HG03060 (cell line): ENCODE data around the gene SPHK2.
"Not testable (repeated sequence)": the region's sequence is repeated elsewhere in the genome, so short reads cannot be mapped to it uniquely, and the experiment has no call there.

Experiments
- ATAC-seq: cut with Tn5 transposase; IDR thresholded peaks from one replicate; pipeline ENCODE4 v1.9.1; 2021; ENCODE audit warnings: low read depth, moderate number of reproducible peaks; ENCODE audit not compliant: unreplicated experiment

Gene SPHK2

DNA sequence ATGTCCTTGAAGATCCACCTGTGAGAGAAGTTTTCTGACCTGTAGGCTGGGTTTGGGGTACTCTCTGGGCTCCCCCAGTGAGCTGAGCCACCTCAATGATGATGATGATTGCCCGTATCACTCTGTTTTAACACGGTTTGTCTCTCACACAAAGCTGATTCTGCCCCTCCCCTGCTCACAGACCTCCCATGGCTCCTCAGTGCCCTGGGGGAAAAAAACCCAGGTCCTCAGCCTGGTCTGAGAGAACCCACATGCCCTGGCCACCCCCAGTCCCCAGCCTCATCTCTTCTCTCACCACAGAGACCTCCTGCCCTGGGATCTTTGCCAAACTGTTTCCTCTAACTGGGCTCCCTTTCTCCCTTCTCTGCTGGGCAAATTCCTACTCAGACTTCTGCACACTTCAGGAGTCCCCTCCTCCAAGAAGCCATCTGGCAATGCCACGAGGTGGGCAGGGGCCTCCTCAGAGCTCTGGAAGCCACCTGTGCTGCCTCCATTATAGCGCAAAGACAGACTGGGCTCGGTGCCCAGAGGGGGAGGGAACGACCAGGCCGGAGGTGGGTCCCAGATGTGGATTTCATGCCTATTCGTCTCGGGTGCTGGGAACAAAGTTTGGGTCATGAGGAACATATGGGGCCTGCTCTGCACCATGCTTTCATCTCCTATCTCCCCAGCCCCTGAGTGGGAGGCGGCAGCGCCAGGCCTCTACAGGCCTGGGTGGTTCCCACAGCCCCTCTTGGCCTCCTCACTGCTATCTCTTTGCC is 35.2 kb downstream of the SPHK2 start:
- ATAC-seq = no peak

GRCh38 chr19:48656840-48657474 is 37.7 kb downstream of the SPHK2 start:
- no peak for ATAC-seq

DNA sequence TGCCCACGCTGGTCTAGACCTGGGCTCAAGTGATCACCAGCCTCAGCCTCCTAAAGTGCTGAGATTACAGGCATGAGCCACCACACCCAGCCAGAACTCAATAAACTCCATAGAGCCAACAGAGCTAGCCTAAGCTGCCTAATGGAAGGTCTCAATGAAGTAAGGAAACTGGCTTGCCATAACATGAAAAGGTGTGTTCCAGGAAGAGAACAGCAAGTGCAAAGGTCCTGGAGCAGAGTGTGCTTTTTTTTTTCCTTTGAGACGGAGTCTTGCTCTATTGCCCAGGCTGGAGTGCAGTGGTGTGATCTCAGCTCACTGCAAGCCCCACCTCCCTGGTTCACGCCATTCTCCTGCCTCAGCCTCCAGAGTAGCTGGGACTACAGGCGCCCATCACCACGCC is 38.5 kb downstream of the SPHK2 start:
- not testable (repeated sequence) for ATAC-seq

- no peak for ATAC-seq
Measured at GRCh38 chr19:48658483-48658882, 39.2 kb downstream of the SPHK2 start.

DNA sequence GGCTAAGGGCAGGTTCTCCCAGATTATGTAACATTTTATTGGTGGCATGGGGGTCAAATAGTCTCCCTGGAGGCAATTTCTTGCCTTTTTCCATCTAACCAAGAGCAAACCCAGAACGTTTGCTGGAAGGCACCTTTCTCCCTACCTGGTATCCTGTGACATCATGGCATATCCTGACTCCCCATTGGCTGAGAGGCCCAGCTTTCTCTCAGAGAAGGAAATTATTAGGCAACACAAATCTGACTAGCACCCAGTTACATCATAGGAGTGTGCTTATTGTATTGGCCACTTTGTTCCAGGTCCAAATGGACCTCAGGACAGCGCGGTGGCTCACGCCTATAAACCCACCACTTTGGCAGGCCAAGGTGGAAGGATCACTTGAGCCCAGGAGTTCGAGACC is 40.5 kb downstream of the SPHK2 start:
- no peak for ATAC-seq

DNA sequence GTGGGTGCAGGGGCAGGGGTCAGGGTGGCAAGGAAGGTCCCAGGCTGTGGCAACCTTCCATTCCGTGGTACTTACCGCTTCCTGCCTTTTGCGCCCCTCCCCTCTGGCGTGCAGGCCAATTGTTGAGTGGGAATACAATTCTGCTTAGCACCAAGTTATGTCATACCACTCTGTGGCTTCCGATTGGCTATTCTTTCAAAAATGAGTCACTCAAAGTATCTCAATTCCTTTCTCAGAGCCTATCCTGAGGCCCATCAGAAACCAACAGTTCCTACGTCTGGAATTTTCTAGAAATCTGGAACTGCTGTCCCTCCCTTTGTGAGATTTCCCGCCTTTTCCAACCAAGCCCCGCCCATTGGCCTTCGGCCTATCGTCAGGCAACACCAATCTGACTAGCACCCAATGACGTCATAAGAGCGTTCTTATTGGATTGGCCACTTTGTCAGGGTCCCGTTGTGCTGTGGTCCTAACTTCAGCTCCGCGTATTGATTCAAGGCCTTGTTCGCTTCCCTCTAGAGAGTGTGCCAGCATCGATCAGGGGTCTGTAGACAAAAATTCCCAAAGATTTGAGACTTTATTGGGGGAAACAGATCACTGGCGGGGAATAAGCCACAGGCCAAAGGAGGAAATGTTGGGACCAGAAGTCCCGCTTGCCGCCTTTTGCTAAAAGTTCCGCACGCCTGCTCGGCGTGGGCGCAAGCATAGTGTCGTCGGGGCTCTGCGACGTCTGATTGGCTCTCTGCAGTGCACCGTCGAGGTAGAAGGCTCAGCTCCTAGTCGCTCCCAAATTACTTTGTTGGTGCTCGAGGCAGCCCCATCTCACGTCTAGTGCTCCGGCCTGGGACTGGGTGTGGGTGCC is 41.8 kb downstream of the SPHK2 start:
- peak; percentile 49 for ATAC-seq

GRCh38 chr19:48661711-48662090 is 42.4 kb downstream of the SPHK2 start:
- no peak for ATAC-seq

DNA sequence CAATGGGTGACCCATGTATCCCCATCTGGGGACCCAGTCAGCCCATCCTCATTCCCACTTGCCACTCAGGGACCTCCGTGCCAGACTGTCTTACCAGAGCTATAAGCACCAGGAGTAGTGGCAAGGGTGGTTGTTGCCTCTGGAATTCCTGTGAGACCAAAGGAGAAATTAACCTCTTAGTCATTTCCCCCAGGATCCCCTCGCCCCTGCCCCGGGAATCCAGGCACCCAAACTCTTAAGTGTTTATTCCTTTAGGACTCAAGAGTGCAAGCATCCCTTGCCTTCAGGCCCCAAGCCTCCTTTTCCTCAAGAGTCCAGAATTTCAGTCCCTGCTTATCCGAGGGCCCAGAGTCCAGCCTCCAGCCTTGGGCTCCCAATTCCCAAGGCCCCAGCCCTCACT is 44.4 kb downstream of the SPHK2 start:
- no peak for ATAC-seq

DNA sequence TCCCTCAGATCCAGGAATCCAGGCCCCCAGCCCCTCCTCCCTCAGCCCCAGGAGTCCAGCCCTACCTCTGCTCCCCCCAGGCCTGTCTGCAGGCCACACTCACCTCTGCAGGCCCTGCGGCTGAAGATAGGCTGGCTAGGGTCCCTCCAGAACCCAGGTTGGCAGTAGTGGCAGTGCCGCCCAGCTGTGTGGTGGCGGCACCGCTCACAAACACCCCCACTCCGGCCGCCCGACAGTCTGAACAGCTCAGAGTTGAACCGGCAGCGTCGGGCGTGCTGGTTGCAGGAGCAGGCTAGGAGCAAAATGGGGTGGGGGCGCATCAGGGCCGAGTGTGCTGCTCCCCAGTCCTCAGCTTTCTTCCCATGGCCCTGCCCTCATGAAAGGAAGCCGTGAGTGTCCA is 45.2 kb downstream of the SPHK2 start:
- no peak for ATAC-seq

DNA sequence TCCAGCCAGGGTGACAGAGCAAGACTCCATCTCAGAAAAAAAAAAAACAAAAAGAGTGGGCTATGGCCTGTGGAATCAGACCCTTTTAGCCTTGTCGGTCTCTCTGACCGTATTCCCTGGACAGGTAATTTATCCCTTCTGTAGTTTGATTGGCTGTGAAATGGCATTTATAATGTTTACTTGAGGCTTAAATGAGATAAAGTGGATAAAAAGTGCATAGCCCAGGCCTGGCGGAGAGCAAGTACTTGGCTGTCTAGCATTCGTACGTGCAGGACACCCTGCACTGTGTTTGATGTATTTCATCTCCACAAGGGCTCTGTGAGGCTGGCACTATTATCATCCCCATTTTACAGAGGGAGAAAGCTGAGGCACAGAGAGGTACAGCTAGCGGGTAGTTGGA is 46.5 kb downstream of the SPHK2 start:
- ATAC-seq = no peak

GRCh38 chr19:48668332-48668731 is 49.0 kb downstream of the SPHK2 start:
- no peak for ATAC-seq

GRCh38 chr19:48668761-48669160 is 49.5 kb downstream of the SPHK2 start:
- ATAC-seq = no peak

DNA sequence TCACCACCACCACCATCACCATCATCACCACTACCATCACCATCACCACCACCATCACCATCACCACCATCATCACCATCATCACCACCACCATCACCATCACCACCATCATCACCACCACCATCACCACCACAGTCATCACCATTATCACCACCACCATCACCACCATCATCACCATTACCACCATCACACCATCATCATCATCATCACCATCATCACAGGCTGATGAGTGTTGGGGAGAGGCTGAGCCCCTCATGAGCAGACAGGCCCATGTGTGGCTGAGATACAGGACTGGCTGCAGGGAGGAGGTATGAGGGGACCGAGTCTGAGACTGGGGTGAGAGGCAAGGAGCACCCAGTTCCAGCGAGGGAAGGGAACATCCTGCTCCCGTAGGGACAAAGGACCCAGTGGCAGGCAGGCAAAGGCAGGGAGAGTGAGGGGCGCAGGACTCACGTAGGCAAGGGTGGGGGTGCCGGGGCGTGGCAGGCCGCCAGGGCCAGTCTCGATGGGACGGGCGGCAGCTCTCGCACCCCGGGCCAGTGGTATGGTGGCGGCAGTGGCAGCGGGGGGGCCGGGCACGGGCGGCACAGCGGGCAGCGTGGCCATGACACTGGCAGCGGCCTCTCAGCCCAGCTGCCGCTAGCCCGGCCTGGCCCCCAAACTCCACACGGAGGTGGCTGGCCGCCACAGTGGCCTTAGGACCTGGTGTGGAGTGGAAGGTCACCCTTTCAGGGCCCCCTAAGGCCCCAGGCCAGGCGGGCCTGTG is 50.8 kb downstream of the SPHK2 start:
- ATAC-seq = no peak

- ATAC-seq = no peak
Measured at GRCh38 chr19:48670699-48671445, 51.6 kb downstream of the SPHK2 start.

DNA sequence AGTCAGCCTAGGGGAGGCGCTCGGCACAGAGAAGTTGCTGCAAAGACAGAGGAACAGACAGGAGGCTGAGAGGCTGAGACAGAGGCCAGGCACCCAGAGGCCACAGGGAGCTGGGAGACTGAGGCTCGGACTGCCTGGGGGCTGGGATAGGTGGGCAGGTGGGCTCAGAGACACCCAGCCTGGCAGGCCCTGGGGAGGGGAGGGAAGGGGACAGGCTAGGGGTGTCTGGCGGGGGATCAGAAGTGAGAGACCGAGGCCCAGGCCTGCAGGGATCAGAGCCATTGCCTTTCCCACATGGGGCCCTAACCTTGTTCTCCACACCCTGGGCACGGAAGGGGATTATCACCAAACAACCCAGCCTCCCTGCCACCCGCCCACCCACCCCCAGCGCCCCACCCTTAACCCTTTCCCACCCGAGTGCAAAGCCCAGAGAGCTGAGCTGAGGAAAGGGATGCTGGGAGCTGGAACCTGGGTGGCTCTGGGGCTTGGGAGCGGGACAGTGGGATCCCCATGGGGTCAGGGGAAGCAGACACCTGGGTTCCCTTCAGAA is 52.2 kb downstream of the SPHK2 start:
- no peak for ATAC-seq

DNA sequence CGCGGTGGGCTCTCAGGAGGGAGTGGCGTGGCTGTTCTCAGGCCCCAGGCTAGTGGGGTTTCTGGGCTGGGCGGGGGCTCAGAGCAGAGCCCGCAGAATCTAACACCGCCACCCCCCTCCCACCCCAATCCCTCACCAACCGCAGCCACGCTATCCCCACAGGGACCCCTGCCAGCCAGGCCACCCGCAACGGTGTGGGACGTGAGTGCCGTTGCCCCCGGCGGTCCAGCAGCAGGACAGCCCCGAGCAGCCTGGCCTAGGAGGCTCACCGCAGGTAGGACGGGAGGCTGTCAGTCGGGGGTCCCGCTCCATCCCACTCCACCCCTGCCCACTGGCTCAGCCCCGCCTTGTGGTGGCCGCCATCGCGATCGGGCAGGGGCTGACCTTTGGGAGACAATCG is 53.7 kb downstream of the SPHK2 start, which contains the start of gene NTN5:
TSS of gene NTN5 (minus strand) at position 24 of the 400 bp plus-strand sequence. CDS start 2,031 bp downstream, outside the sequence.
- no peak for ATAC-seq

DNA sequence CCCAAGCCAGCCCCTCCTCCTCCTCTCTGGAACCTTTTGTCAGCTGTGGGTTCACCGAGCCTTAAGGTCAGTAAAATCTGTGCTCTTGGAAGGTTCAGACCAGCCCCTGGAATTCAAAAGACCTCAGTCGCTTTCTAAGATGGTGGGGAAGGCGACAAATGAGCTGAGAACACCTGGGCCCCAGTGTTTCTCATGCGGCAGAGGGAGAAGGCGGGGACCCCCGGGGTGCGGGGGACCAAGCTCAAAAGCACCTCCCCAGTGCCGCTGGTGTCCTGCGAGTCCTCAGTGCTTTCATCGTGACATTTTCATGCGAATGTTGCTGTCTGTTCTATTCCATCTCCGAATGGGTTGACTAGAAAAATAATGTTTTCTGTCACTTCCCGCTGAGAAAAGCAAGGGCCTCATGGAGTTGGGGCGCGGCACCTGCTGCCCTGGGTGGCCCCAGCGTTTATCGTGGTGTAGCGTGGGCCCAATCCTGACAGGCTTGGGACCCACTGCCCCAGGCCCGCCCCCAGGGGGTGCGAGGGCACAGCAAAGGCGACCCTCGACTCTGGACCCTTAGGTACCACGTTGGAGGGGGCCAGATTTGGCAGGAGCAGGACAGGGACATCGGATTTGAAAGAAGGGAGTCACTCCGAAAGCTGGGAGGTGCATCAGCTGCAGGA is 54.3 kb downstream of the SPHK2 start:
- no peak for ATAC-seq

- ATAC-seq = no peak
Measured at GRCh38 chr19:48674216-48674809, 55.0 kb downstream of the SPHK2 start.
